MV-4-11 (cell line): ENCODE results near the gene S100A14.
"Not testable (repeated sequence)": the region's sequence is repeated elsewhere in the genome, so short reads cannot be mapped to it uniquely, and the experiment has no call there.

Source experiments
- DNase-seq: peaks from one replicate; lab custom pipeline; 2025; lab: John Stamatoyannopoulos, UW

Gene S100A14

GRCh38 chr1:153586347-153586746 lies 29.8 kb downstream of the S100A14 start:
- DNase-seq = no peak

GRCh38 chr1:153585006-153585405 lies 31.1 kb downstream of the S100A14 start:
- DNase-seq = no peak

- no peak for DNase-seq
These were observed 32.1 kb downstream of the S100A14 start for GRCh38 chr1:153583976-153584375.

DNA sequence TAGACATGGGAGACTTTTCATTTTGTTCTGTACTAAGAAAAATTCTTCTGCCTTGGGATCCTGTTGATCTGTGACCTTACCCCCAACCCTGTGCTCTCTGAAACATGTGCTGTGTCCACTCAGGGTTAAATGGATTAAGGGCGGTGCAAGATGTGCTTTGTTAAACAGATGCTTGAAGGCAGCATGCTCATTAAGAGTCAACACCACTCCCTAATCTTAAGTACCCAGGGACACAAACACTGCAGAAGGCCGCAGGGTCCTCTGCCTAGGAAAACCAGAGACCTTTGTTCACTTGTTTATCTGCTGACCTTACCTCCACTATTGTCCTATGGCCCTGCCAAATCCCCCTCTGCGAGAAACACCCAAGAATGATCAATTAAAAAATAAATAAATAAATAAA lies 32.6 kb downstream of the S100A14 start:
- DNase-seq = not testable (repeated sequence)

GRCh38 chr1:153582836-153583235 lies 33.3 kb downstream of the S100A14 start:
- not testable (repeated sequence) for DNase-seq

DNA sequence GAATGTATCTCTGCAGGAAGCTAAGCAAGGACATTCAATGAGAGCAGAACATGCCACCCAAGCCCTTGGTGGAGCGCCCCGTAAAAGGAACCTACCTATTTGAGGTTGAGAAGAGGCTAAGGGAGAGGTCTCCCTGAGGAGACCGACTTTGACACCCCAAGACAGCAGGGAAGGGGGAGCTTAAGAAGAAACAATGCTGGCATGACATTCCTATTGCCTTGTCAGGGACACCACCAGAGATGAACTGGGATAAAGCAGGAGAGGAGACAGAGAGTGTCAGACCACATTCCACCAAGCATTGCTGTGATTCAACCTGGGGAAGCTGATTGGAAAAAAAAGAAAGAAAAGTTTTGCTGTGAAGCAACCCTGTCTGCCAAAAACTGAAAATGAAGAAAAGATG lies 37.2 kb downstream of the S100A14 start:
- DNase-seq = no peak

GRCh38 chr1:153578490-153578889 lies 37.6 kb downstream of the S100A14 start:
- no peak for DNase-seq

GRCh38 chr1:153577624-153578051 lies 38.5 kb downstream of the S100A14 start:
- DNase-seq = no peak

GRCh38 chr1:153577138-153577537 lies 39.0 kb downstream of the S100A14 start:
- DNase-seq = peak; percentile 59

DNA sequence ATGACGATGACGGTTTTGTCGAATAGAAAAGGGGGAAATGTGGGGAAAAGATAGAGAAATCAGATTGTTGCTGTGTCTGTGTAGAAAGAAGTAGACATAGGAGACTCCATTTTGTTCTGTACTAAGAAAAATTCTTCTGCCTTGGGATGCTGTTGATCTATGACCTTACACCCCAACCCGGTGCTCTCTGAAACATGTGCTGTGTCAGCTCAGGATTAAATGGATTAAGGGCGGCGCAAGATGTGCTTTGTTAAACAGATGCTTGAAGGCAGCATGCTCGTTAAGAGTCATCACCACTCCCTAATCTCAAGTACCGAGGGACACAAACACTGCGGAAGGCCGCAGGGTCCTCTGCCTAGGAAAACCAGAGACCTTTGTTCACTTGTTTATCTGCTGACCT lies 40.6 kb downstream of the S100A14 start:
- peak; percentile 13 for DNase-seq

- not testable (repeated sequence) for DNase-seq
These were observed 41.0 kb downstream of the S100A14 start for GRCh38 chr1:153575081-153575491.

- DNase-seq = peak; percentile 55
These were observed 42.8 kb downstream of the S100A14 start for GRCh38 chr1:153573351-153573750.

DNA sequence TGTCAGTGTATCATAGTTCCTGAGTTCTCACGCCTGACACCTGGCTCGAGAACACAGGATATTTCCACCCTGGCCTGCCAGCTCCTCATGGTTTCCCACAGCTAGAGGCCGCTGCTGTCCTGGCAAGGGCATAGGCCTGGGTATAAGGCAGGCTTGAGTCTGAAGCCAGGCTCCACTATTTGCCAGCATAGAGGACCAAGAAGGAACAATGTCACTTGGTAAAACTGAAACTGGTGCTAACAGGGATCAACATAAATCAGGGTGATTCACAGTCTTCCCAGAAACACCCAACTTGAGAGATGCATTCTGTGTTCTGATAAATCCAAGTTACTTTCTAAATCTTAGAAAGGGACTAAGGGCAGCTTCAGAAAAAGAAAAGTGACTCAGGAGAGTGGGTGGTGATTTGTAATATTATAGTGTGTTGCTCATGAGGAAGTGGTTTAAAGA lies 43.5 kb downstream of the S100A14 start:
- DNase-seq = peak; percentile 87

DNA sequence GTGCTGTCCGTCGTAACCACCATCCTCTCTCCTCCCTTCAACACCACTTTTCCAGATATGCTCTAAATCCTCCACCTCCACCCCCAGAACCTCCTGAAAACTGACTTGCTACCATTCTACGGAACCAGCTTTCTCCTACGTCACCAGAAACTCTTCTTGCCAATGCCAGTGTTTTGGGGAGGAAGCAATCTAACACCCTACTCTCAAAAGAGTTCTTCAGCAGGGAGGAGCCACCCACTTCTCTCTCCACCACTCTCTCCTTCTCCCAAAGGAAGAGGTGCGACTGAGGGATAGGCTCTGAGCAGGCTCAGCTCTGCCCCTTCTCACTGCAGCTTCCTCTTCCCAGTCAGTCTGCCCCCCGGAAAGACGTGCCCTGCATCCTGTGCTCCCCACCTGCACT lies 44.4 kb downstream of the S100A14 start:
- DNase-seq = no peak

- no peak for DNase-seq
These were observed 45.3 kb downstream of the S100A14 start for GRCh38 chr1:153570874-153571273.

DNA sequence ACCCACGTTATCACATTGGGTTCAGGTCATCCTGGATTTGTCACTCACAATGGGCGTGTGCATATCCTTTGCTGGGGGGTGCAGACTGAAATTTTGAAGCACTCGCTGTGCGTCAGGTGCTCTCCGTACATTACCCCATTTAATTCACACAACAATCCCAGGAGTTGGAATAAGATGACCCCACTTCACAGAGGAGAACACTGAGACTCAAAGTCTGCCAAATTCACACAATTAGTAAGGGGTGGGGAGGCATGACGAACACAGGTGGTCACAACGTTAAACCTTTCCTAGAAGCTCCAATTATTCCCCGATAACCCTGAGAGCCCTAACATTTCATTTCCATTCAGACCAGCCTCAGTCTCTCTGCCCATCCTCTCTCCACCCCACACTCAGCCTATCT lies 46.7 kb downstream of the S100A14 start:
- DNase-seq = no peak

- peak; percentile 53 for DNase-seq
These were observed 47.6 kb downstream of the S100A14 start for GRCh38 chr1:153568367-153569099.

GRCh38 chr1:153567621-153568366 lies 48.3 kb downstream of the S100A14 start:
- DNase-seq = no peak

- peak; percentile 93 for DNase-seq
These were observed 49.4 kb downstream of the S100A14 start for GRCh38 chr1:153566414-153567371.

- DNase-seq = peak; percentile 68
These were observed 50.4 kb downstream of the S100A14 start, which contains the start of gene S100A2 for GRCh38 chr1:153565529-153566374. Gene S100A2 (minus strand): TSS chr1:153565844. CDS start chr1:153563877, 1,967 bp downstream.
